NCI-H345 treated with DMSO at 0.1 percent for 48 hours (cell line): ENCODE data around the gene SYPL1.
A peak's percentile ranks its signal among the peaks of the same experiment; 100 is the strongest.
"Not testable (repeated sequence)": the region's sequence is repeated elsewhere in the genome, so short reads cannot be mapped to it uniquely, and the experiment has no call there.

Experiments
- DNase-seq: peaks from one replicate; lab custom pipeline; 2025; ENCODE audit not compliant: unreplicated experiment; lab: John Stamatoyannopoulos, UW

The SYPL1 gene

GRCh38 chr7:106112118-106112971 lies at the start of gene SYPL1:
TSS of gene SYPL1 (minus strand) at chr7:106112312. CDS start at chr7:106112208, 104 bp downstream.
- DNase-seq, result peak; percentile 86

- DNase-seq, result no peak
These were observed 42.9 kb upstream of the SYPL1 start for GRCh38 chr7:106155027-106155426.

GRCh38 chr7:106153891-106154449 lies 41.9 kb upstream of the SYPL1 start:
- DNase-seq, result peak; percentile 57

- DNase-seq, result no peak
These were observed 40.2 kb upstream of the SYPL1 start for GRCh38 chr7:106152313-106152665.

GRCh38 chr7:106151459-106152312 lies 39.6 kb upstream of the SYPL1 start:
- DNase-seq, result no peak

- DNase-seq, result no peak
These were observed 31.7 kb upstream of the SYPL1 start for GRCh38 chr7:106143711-106144337.

GRCh38 chr7:106142136-106142535 lies 30.0 kb upstream of the SYPL1 start:
- DNase-seq, result no peak

GRCh38 chr7:106140406-106141173 lies 28.5 kb upstream of the SYPL1 start:
- DNase-seq, result no peak

- DNase-seq, result peak; percentile 48
These were observed 27.4 kb upstream of the SYPL1 start for GRCh38 chr7:106139265-106140251.

GRCh38 chr7:106138776-106139175 lies 26.7 kb upstream of the SYPL1 start:
- DNase-seq, result no peak

GRCh38 chr7:106138181-106138580 lies 26.1 kb upstream of the SYPL1 start:
- not testable (repeated sequence) for DNase-seq

GRCh38 chr7:106134241-106134640 lies 22.1 kb upstream of the SYPL1 start:
- DNase-seq, result no peak

GRCh38 chr7:106129291-106129690 lies 17.2 kb upstream of the SYPL1 start:
- DNase-seq, result no peak

GRCh38 chr7:106128836-106129235 lies 16.7 kb upstream of the SYPL1 start:
- DNase-seq, result no peak

- no peak for DNase-seq
These were observed 16.1 kb upstream of the SYPL1 start for GRCh38 chr7:106127984-106128780.

- no peak for DNase-seq
These were observed 14.2 kb upstream of the SYPL1 start for GRCh38 chr7:106126170-106126938.

GRCh38 chr7:106125417-106125816 lies 13.3 kb upstream of the SYPL1 start:
- DNase-seq, result no peak

- no peak for DNase-seq
These were observed 12.1 kb upstream of the SYPL1 start for GRCh38 chr7:106124186-106124585.
